Adrenal gland (tissue), 5 donors: ENCODE data around the gene BMERB1.

Source experiments
- POLR2A ChIP-seq, 2 donors: fragments of 450-650 bp; IDR thresholded peaks; one replicate each; pipeline ENCODE4 v1.6.1; 2017; ENCODE audit warnings: antibody characterized with exemption in 2 of 2, mild to moderate bottlenecking in 2 of 2, moderate library complexity in 1 of 2
- TF ChIP-seq, protein P1 (sequence below), 6 experiments: fragments of 450-650 bp in 4 of 6; fragments of 200-600 bp in 2 of 6; sonication (generic) in 1 of 6; IDR thresholded peaks; 1 replicate in 5 of 6; 2 replicates in 1 of 6; pipeline versions ENCODE4 v1.5.1 to v1.8.0; 2016 to 2021; ENCODE audit warnings: antibody characterized with exemption in 6 of 6, mild to moderate bottlenecking in 2 of 6, moderate library complexity in 1 of 6
- donor health status: DM: no; HTN: no; CAD: no.

DNA sequence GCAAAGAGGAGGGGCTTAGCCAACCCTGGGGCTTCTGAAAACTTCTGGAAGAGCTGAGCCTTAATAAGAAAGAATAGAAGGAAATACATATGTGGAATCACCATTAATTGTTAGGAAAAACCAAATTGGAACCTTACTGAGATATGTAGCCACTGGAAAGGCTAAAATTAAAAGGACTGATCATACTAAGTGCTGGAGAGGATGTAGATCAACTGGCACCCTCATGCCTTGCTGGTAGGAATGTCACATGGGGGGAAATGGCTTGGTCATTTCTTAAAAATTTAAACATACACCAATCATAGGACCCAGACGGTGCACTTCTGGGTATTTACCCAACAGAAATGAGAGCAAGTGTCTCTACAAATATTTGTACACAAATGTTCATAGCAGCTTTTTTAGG is 11.1 kb downstream of the BMERB1 start:
- no peak for TF ChIP-seq POLR2A (IDR thresholded peaks at IDR 0.05)
- TF ChIP-seq, protein P1, sequence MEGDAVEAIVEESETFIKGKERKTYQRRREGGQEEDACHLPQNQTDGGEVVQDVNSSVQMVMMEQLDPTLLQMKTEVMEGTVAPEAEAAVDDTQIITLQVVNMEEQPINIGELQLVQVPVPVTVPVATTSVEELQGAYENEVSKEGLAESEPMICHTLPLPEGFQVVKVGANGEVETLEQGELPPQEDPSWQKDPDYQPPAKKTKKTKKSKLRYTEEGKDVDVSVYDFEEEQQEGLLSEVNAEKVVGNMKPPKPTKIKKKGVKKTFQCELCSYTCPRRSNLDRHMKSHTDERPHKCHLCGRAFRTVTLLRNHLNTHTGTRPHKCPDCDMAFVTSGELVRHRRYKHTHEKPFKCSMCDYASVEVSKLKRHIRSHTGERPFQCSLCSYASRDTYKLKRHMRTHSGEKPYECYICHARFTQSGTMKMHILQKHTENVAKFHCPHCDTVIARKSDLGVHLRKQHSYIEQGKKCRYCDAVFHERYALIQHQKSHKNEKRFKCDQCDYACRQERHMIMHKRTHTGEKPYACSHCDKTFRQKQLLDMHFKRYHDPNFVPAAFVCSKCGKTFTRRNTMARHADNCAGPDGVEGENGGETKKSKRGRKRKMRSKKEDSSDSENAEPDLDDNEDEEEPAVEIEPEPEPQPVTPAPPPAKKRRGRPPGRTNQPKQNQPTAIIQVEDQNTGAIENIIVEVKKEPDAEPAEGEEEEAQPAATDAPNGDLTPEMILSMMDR (IDR thresholded peaks at IDR 0.05), result no peak
